ENCODE measurements around the gene ROCK1.

Gene ROCK1

DNA sequence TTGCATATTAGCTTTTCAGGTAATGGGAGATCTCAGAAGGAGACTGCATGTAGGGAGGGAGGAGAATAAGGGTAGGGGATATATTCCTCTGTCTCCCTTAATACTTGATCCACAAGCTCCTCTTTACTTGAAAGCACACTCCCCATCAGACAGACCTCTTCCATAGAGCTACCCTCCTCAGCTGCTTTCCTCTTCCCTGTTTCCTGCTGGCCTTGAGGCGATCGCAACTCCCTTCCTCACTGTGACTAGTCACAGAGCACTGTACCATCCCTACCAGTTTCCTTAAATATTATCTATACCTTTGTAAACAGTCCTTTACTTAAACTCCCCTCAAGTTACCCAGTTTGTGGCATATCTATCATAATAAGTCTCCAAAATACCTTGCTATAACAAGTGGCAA is 10.9 kb downstream of the ROCK1 start:
- no peak overlapping the region for H3K27ac ChIP-seq (ENCODE audit: low read length)
- peaks cover 3% of the 10 kb centered on the region; the same call in 1 of the 2 replicates for H3K4me1 ChIP-seq (ENCODE audit: insufficient read depth, low read length)
- H3K9ac ChIP-seq (ENCODE audit: low read depth, low read length) = no peak overlapping the region
- H3K9me3 ChIP-seq (ENCODE audit: insufficient read depth, low read depth, low read length) = no peaks in the 10 kb centered on the region
- H3K4me3 ChIP-seq (ENCODE audit: low read length) = no peak overlapping the region
- H3K36me3 ChIP-seq (ENCODE audit: insufficient read depth, low read depth, low read length) = no peaks in the 10 kb centered on the region
- H3K27me3 ChIP-seq (ENCODE audit: insufficient read depth, low read length) = no peaks in the 10 kb centered on the region

DNA sequence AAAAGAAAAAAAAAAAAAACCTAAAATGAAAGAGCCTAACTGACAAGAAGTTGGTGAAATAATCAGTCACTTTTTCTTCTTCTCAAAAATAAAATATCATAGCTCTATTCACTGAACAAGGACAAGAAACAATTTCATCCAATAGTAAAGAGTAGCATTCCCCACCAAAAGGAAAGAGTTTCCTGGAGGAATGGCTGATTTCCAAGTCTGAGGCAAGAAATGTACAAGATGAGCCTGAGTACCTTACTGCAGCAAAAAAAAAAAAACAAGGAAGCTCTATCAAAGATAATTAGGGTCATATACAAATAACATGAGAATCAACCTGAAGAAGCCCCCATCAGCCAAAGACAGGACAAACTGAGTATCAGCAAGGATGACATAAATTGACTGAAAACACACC is 11.5 kb downstream of the ROCK1 start:
- H3K4me3 ChIP-seq (ENCODE audit: low read length) = no peak overlapping the region
- no peak overlapping the region for H3K27ac ChIP-seq (ENCODE audit: low read length)
- H3K9me3 ChIP-seq (ENCODE audit: insufficient read depth, low read depth, low read length) = no peaks in the 10 kb centered on the region
- peaks cover 3% of the 10 kb centered on the region; the same call in 1 of the 2 replicates for H3K4me1 ChIP-seq (ENCODE audit: insufficient read depth, low read length)
- no peaks in the 10 kb centered on the region for H3K36me3 ChIP-seq (ENCODE audit: insufficient read depth, low read depth, low read length)
- no peak overlapping the region for H3K9ac ChIP-seq (ENCODE audit: low read depth, low read length)
- no peaks in the 10 kb centered on the region for H3K27me3 ChIP-seq (ENCODE audit: insufficient read depth, low read length)

DNA sequence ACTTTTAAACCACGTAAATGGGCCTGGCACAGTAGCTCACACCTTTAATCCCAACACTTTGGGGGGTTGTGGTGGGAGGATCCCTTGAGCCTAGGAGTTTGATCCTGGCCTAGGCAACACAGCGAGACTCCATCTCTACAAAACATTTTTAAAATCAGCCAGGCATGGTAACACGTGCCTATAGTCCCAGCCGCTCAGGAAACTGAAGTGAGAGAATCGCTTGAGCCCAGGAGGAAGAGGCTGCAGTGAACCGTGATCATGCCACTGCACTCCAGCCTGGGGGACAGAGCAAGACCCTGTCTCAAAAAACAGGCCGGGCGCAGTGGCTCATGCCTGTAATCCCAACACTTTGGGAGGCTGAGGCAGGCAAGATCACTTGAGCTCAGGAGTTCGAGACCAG is 12.2 kb downstream of the ROCK1 start:
- H3K9ac ChIP-seq (ENCODE audit: low read depth, low read length) = no peak overlapping the region
- no peaks in the 10 kb centered on the region for H3K9me3 ChIP-seq (ENCODE audit: insufficient read depth, low read depth, low read length)
- H3K27me3 ChIP-seq (ENCODE audit: insufficient read depth, low read length) = no peaks in the 10 kb centered on the region
- H3K27ac ChIP-seq (ENCODE audit: low read length) = no peak overlapping the region
- H3K36me3 ChIP-seq (ENCODE audit: insufficient read depth, low read depth, low read length) = no peaks in the 10 kb centered on the region
- peaks cover 3% of the 10 kb centered on the region; the same call in 1 of the 2 replicates for H3K4me1 ChIP-seq (ENCODE audit: insufficient read depth, low read length)
- no peak overlapping the region for H3K4me3 ChIP-seq (ENCODE audit: low read length)

DNA sequence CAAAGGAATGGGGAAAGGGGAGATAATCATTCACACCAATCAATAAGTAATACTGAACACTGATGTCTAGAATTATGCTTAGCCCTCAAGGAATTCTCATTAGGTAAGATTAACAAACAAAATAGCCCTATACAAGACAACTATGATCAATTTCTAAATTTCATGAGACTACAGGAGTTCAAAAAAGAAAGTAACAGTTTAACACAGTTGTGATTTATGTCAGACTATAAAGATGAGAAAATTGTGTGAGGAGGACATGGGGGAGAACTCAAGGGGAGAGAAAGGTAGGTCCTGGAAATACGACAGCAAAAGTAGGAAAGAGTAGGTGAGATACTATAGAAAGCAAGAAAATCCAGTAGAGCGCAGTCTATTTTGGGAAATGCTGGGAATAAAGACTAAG is 14.9 kb downstream of the ROCK1 start:
- no peak overlapping the region for H3K27ac ChIP-seq (ENCODE audit: low read length)
- H3K4me1 ChIP-seq (ENCODE audit: insufficient read depth, low read length) = peaks cover 3% of the 10 kb centered on the region; the same call in 1 of the 2 replicates
- H3K9me3 ChIP-seq (ENCODE audit: insufficient read depth, low read depth, low read length) = no peaks in the 10 kb centered on the region
- no peaks in the 10 kb centered on the region for H3K27me3 ChIP-seq (ENCODE audit: insufficient read depth, low read length)
- no peaks in the 10 kb centered on the region for H3K36me3 ChIP-seq (ENCODE audit: insufficient read depth, low read depth, low read length)
- H3K9ac ChIP-seq (ENCODE audit: low read depth, low read length) = no peak overlapping the region
- no peak overlapping the region for H3K4me3 ChIP-seq (ENCODE audit: low read length)

DNA sequence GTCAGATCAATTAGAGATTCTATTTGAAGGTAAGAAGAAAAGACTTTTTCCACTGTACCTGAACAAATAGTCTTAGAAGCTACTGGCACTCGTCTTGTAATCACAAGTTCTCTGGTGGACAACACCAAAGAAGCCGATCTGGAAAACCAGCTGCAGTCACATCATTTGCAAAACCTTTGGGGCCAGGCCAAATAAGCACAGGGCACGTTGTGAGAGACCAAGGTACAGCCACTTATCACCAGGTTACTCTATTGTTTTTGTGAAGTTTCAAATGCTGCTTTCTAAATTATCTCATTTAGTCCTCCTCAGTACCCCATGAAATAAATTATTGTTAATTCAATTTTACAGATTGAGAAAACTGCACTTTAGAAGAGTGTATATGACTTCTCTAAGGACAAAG is 18.5 kb downstream of the ROCK1 start:
- Histone ChIP-seq H3K27me3 (ENCODE audit: insufficient read depth, low read length) (no peaks in the 10 kb centered on the region), H3K4me3 (ENCODE audit: low read length) (no peak overlapping the region), H3K9me3 (ENCODE audit: insufficient read depth, low read depth, low read length) (no peaks in the 10 kb centered on the region), H3K36me3 (ENCODE audit: insufficient read depth, low read depth, low read length) (no peaks in the 10 kb centered on the region), H3K4me1 (ENCODE audit: insufficient read depth, low read length) (no peaks in the 10 kb centered on the region), H3K27ac (ENCODE audit: low read length) (no peak overlapping the region), H3K9ac (ENCODE audit: low read depth, low read length) (no peak overlapping the region)

DNA sequence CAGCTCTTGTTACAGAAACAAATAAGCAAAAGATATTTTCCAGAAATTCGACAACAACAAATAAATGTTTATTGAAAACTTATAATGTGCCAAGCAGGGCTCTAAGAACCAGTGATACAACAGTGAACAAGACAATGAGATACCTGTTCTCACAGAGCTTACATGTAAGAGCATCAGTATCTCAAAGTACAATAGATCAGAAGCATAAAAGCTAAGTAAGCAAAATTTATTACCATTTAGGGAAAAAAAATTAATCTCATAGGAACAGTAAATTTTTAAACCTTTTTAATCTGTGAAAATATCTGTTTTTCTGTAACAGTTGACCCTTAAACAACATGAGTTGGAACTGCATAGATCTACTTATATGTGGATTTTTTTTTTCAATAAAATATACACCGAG is 20.9 kb downstream of the ROCK1 start:
- no peaks in the 10 kb centered on the region for H3K4me1 ChIP-seq (ENCODE audit: insufficient read depth, low read length)
- no peak overlapping the region for H3K4me3 ChIP-seq (ENCODE audit: low read length)
- H3K36me3 ChIP-seq (ENCODE audit: insufficient read depth, low read depth, low read length) = no peaks in the 10 kb centered on the region
- no peak overlapping the region for H3K9ac ChIP-seq (ENCODE audit: low read depth, low read length)
- no peaks in the 10 kb centered on the region for H3K9me3 ChIP-seq (ENCODE audit: insufficient read depth, low read depth, low read length)
- H3K27me3 ChIP-seq (ENCODE audit: insufficient read depth, low read length) = no peaks in the 10 kb centered on the region
- no peak overlapping the region for H3K27ac ChIP-seq (ENCODE audit: low read length)

- Histone ChIP-seq H3K4me1 (ENCODE audit: insufficient read depth, low read length) (no peaks in the 10 kb centered on the region), H3K9me3 (ENCODE audit: insufficient read depth, low read depth, low read length) (0 out of 2 replicates have a peak, but pooled peaks cover 3% of the 10 kb centered on the region), H3K4me3 (ENCODE audit: low read length) (no peak overlapping the region), H3K9ac (ENCODE audit: low read depth, low read length) (no peak overlapping the region), H3K27ac (ENCODE audit: low read length) (no peak overlapping the region), H3K36me3 (ENCODE audit: insufficient read depth, low read depth, low read length) (no peaks in the 10 kb centered on the region), H3K27me3 (ENCODE audit: insufficient read depth, low read length) (no peaks in the 10 kb centered on the region)
Measured at GRCh38 chr18:21085579-21086166, 25.9 kb downstream of the ROCK1 start.

GRCh38 chr18:21084511-21085078 is 27.0 kb downstream of the ROCK1 start:
- H3K36me3 ChIP-seq (ENCODE audit: insufficient read depth, low read depth, low read length) = no peaks in the 10 kb centered on the region
- H3K27me3 ChIP-seq (ENCODE audit: insufficient read depth, low read length) = no peaks in the 10 kb centered on the region
- H3K9me3 ChIP-seq (ENCODE audit: insufficient read depth, low read depth, low read length) = 0 out of 2 replicates have a peak, but pooled peaks cover 3% of the 10 kb centered on the region
- no peaks in the 10 kb centered on the region for H3K4me1 ChIP-seq (ENCODE audit: insufficient read depth, low read length)
- no peak overlapping the region for H3K9ac ChIP-seq (ENCODE audit: low read depth, low read length)
- no peak overlapping the region for H3K4me3 ChIP-seq (ENCODE audit: low read length)
- no peak overlapping the region for H3K27ac ChIP-seq (ENCODE audit: low read length)

DNA sequence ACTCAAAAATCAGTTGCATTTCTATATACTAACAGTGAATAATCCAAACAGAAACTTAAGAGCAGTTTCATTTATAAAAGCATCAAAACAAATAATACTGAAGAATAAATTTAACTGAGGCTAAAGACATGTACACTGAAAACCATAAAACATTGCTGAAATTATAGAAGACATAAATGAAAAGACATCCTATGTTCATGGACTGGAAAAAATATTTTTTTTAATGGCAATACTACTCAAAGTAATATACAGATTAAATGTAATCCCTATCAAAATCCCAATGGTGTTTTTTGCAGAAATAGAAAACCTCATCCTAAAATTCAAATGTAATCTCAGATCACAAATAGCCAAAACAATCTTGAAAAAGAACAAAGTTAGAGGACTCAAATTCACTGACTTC is 28.6 kb downstream of the ROCK1 start:
- Histone ChIP-seq H3K4me1 (ENCODE audit: insufficient read depth, low read length) (no peaks in the 10 kb centered on the region), H3K27ac (ENCODE audit: low read length) (no peak overlapping the region), H3K27me3 (ENCODE audit: insufficient read depth, low read length) (no peaks in the 10 kb centered on the region), H3K36me3 (ENCODE audit: insufficient read depth, low read depth, low read length) (no peaks in the 10 kb centered on the region), H3K9ac (ENCODE audit: low read depth, low read length) (no peak overlapping the region), H3K9me3 (ENCODE audit: insufficient read depth, low read depth, low read length) (0 out of 2 replicates have a peak, but pooled peaks cover 3% of the 10 kb centered on the region), H3K4me3 (ENCODE audit: low read length) (no peak overlapping the region)

DNA sequence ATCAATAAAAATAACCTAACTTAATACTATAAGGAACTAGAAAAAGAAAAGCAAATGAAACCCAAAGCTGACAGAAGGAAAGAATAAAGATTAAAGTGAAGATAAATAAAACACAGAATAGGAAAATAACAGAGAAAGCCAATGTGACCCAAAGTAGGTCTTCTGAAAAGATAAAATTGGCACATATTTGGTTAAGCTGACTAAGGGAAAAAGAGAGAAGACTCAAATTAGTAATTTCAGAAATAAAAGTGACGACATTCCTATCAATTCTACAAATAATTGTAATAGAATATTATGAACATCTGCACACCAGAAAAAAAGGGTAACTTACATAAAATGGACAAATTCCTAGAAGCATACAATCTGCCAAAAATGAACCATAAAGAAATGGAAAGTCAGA is 30.2 kb downstream of the ROCK1 start:
- no peak overlapping the region for H3K9ac ChIP-seq (ENCODE audit: low read depth, low read length)
- H3K27me3 ChIP-seq (ENCODE audit: insufficient read depth, low read length) = no peaks in the 10 kb centered on the region
- no peaks in the 10 kb centered on the region for H3K4me1 ChIP-seq (ENCODE audit: insufficient read depth, low read length)
- 0 out of 2 replicates have a peak, but pooled peaks cover 3% of the 10 kb centered on the region for H3K9me3 ChIP-seq (ENCODE audit: insufficient read depth, low read depth, low read length)
- no peak overlapping the region for H3K27ac ChIP-seq (ENCODE audit: low read length)
- H3K4me3 ChIP-seq (ENCODE audit: low read length) = no peak overlapping the region
- H3K36me3 ChIP-seq (ENCODE audit: insufficient read depth, low read depth, low read length) = no peaks in the 10 kb centered on the region

- Histone ChIP-seq H3K27ac (ENCODE audit: low read length) (no peak overlapping the region), H3K27me3 (ENCODE audit: insufficient read depth, low read length) (no peaks in the 10 kb centered on the region), H3K9me3 (ENCODE audit: insufficient read depth, low read depth, low read length) (0 out of 2 replicates have a peak, but pooled peaks cover 3% of the 10 kb centered on the region), H3K4me1 (ENCODE audit: insufficient read depth, low read length) (no peaks in the 10 kb centered on the region), H3K4me3 (ENCODE audit: low read length) (no peak overlapping the region), H3K9ac (ENCODE audit: low read depth, low read length) (no peak overlapping the region), H3K36me3 (ENCODE audit: insufficient read depth, low read depth, low read length) (no peaks in the 10 kb centered on the region)
Measured at GRCh38 chr18:21080576-21080975, 31.0 kb downstream of the ROCK1 start.

Data from iPS-20b (cell line).